ENCODE measurements around the gene NDUFA5. TPM values are rescaled to one million over a fixed set of nuclear protein-coding genes. Genes with fewer than 3 reads are reported as not detected.

Gene NDUFA5
- total RNA-seq, 4 donors from 2014 or later = 22.5 to 56.6 (median 33.5) TPM

DNA sequence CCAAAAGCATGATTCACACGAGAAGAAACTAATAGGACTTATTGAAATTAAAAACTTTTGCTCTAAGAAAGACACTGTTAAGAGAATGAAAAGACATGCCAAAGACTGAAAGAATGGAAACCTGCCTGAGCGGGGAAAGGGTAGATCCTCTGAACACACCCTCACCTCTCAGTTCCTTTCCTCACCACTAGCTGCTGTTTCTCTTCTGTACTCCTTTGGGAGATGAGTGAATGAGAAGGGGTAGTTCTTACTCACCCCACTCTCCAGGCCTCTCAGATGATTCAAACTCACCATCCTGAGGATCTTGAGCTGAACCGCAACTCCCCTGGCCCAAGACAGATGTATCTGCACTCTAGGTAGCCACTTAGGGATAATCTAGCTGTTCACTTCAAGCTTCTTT lies 65.1 kb downstream of the NDUFA5 start:
- H3K9me3 ChIP-seq = no peaks in the 10 kb centered on the region
- no peaks in the 10 kb centered on the region for H3K36me3 ChIP-seq
- no peak for TF ChIP-seq POLR2A (IDR thresholded peaks at IDR 0.05)
- TF ChIP-seq, protein P1, sequence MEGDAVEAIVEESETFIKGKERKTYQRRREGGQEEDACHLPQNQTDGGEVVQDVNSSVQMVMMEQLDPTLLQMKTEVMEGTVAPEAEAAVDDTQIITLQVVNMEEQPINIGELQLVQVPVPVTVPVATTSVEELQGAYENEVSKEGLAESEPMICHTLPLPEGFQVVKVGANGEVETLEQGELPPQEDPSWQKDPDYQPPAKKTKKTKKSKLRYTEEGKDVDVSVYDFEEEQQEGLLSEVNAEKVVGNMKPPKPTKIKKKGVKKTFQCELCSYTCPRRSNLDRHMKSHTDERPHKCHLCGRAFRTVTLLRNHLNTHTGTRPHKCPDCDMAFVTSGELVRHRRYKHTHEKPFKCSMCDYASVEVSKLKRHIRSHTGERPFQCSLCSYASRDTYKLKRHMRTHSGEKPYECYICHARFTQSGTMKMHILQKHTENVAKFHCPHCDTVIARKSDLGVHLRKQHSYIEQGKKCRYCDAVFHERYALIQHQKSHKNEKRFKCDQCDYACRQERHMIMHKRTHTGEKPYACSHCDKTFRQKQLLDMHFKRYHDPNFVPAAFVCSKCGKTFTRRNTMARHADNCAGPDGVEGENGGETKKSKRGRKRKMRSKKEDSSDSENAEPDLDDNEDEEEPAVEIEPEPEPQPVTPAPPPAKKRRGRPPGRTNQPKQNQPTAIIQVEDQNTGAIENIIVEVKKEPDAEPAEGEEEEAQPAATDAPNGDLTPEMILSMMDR (IDR thresholded peaks at IDR 0.05) = no peak
- TF ChIP-seq EP300 (IDR thresholded peaks at IDR 0.05) = no peak
- WGBS, 2 donors = 80 to 82% methylated on average over 3 of the region's 3 CpGs
- DNase-seq (ENCODE audit: low spot score in 2 of 2) = no peak
- H3K27me3 ChIP-seq = no peaks in the 10 kb centered on the region
- H3K27ac ChIP-seq = no peak overlapping the region
- peaks cover 0 to 6% (median 0%) of the 10 kb centered on the region in 4 donors for H3K4me1 ChIP-seq
- no peak overlapping the region for H3K4me3 ChIP-seq

Other genes starting within 250 kb of the NDUFA5 start
- 1 to 10 TPM; 1.8 to 5.4 (median 2.8) TPM for gene IQUB, start 23.2 kb downstream of the NDUFA5 start, total RNA-seq
- not detected for gene ASB15, start 44.0 kb upstream of the NDUFA5 start, total RNA-seq
- gene LMOD2, start 98.0 kb upstream of the NDUFA5 start, total RNA-seq = not detected
- gene WASL, start 191.2 kb upstream of the NDUFA5 start, total RNA-seq = 10 to 100 TPM; 32.6 to 40.0 (median 37.3) TPM